PC-3 (cell line): ENCODE measurements around the gene NFAT5. TPM values are rescaled to one million over a fixed set of nuclear protein-coding genes. Genes with fewer than 3 reads are reported as not detected.

Experiments used
- ATAC-seq: fragments of 200-7000 bp; cut with Tn5 transposase; 2 replicates; pipeline ENCODE4 v1.9.1; 2020; ENCODE audit warnings: mild to moderate bottlenecking, moderate library complexity
- BruUV-seq: library from RNA; stranded (reverse); fragments of 400-500 nt; replicated peaks from 2 replicates; lab custom pipeline; 2021; lab: Mats Ljungman, UMichigan
- CTCF ChIA-PET: fragments of 300-600 bp; sonication (Branson Sonifier 250); formaldehyde crosslinking; loops from one replicate; lab custom pipeline; 2022; ENCODE audit warnings: antibody characterized with exemption; lab: Charles Lee
- POLR2A ChIA-PET: fragments of 300-600 bp; sonication (Branson Sonifier 250); formaldehyde crosslinking; loops from one replicate; lab custom pipeline; 2022; ENCODE audit warnings: antibody characterized with exemption; ENCODE audit not compliant: unreplicated experiment; lab: Charles Lee
- DNase-seq: peaks from one replicate; pipeline ENCODE4 v3.0.0-alpha.2; 2015
- H2AFZ ChIP-seq: fragments of 300-600 bp; sonication (generic); 2 replicates; pipeline ENCODE4 v1.6.0; 2016; ENCODE audit warnings: antibody characterized with exemption, low read length
- H3F3A ChIP-seq: fragments of 300-600 bp; sonication (generic); one replicate; pipeline ENCODE4 v1.6.0; 2017; ENCODE audit warnings: antibody characterized with exemption, low read length, control low read depth, mild to moderate bottlenecking; ENCODE audit not compliant: unreplicated experiment
- H3K27ac ChIP-seq: fragments of 300-600 bp; sonication (generic); 2 replicates; pipeline ENCODE4 v1.5.1; 2016; ENCODE audit warnings: mild to moderate bottlenecking, low read length
- H3K27me3 ChIP-seq: fragments of 300-600 bp; sonication (generic); 2 replicates; pipeline ENCODE4 v1.6.1; 2016; ENCODE audit warnings: low read length, mixed read lengths
- H3K36me3 ChIP-seq: fragments of 300-600 bp; sonication (generic); 2 replicates; pipeline ENCODE4 v1.6.1; 2016; ENCODE audit warnings: low read depth, mixed run types, low read length, mixed read lengths
- H3K4me1 ChIP-seq: fragments of 300-600 bp; sonication (generic); 2 replicates; pipeline ENCODE4 v1.5.1; 2016; ENCODE audit warnings: low read length; ENCODE audit not compliant: insufficient read depth
- H3K4me2 ChIP-seq: fragments of 300-600 bp; sonication (generic); 2 replicates; pipeline ENCODE4 v1.6.0; 2016; ENCODE audit warnings: low read length
- H3K4me3 ChIP-seq: fragments of 300-600 bp; sonication (generic); 2 replicates; pipeline ENCODE4 v1.5.1; 2016; ENCODE audit warnings: mild to moderate bottlenecking, low read length, mixed read lengths
- H3K79me2 ChIP-seq: fragments of 300-600 bp; sonication (generic); 2 replicates; pipeline ENCODE4 v1.6.1; 2017; ENCODE audit warnings: low read length, mixed read lengths
- H3K9ac ChIP-seq: fragments of 300-600 bp; sonication (generic); 2 replicates; pipeline ENCODE4 v1.6.0; 2016; ENCODE audit warnings: mild to moderate bottlenecking, low read length
- H3K9me2 ChIP-seq: fragments of 300-600 bp; sonication (generic); replicated peaks from 2 replicates; pipeline ENCODE4 v1.6.1; 2016; ENCODE audit warnings: mixed run types, low read length, mixed read lengths
- H3K9me3 ChIP-seq: fragments of 300-600 bp; sonication (generic); 2 replicates; pipeline ENCODE4 v1.6.1; 2016; ENCODE audit warnings: low read length, mixed read lengths
- H4K20me1 ChIP-seq: fragments of 300-600 bp; sonication (generic); 2 replicates; pipeline ENCODE4 v1.6.1; 2016; ENCODE audit warnings: low read length, mixed read lengths
- CTCF ChIP-seq: fragments of 300-600 bp; sonication (generic); conservative IDR thresholded peaks from 2 replicates; pipeline ENCODE4 v1.5.1; 2017; ENCODE audit warnings: antibody characterized with exemption, low read depth, mild to moderate bottlenecking, low read length
- EZH2 ChIP-seq: fragments of 300-600 bp; sonication (generic); IDR thresholded peaks from one replicate; pipeline ENCODE4 v1.6.1; 2017; ENCODE audit warnings: antibody characterized with exemption, mild to moderate bottlenecking, low read length; ENCODE audit not compliant: unreplicated experiment
- EZH2phosphoT487 ChIP-seq: fragments of 300-600 bp; sonication (generic); IDR thresholded peaks from 2 replicates; pipeline ENCODE4 v1.6.1; 2018; ENCODE audit warnings: mild to moderate bottlenecking, antibody characterized with exemption, low read length, borderline replicate concordance
- intact Hi-C: fragments of 100-400 bp; cut with micrococcal nuclease; formaldehyde crosslinking; loops from 2 replicates; pipeline ENCODE4 v1.9.0; 2023
- total RNA-seq: library from RNA; depleted of rRNA; stranded (reverse); fragments of >200 nt; gene quantifications from 2 replicates; pipeline ENCODE4 v1.2.3, GENCODE V29; 2014

NFAT5 gene
- total RNA-seq, 1 experiment from 2014 or later = 11.4 TPM

- BruUV-seq = no TSS peak
Measured at GRCh38 chr16:69688589-69688988, 122.8 kb downstream of the NFAT5 start.

GRCh38 chr16:69691980-69692911 lies 126.5 kb downstream of the NFAT5 start:
- H3K27ac ChIP-seq = no peak overlapping the region
- no peak for ATAC-seq
- H2AFZ ChIP-seq = no peak overlapping the region
- H3K9me3 ChIP-seq = no peaks in the 10 kb centered on the region
- H3F3A ChIP-seq = no peaks in the 10 kb centered on the region
- no peak overlapping the region for H3K4me2 ChIP-seq
- intact Hi-C loops = no loop called here
- H3K9me2 ChIP-seq = no peaks in the 10 kb centered on the region
- POLR2A ChIA-PET = no interaction called here
- no peaks in the 10 kb centered on the region for H3K79me2 ChIP-seq
- no peak for TF ChIP-seq EZH2
- TF ChIP-seq EZH2phosphoT487 = no peak
- TF ChIP-seq CTCF = no peak
- TSS peak; percentile 10 for BruUV-seq
- H4K20me1 ChIP-seq = no peaks in the 10 kb centered on the region
- H3K4me1 ChIP-seq = no peaks in the 10 kb centered on the region
- CTCF ChIA-PET = no interaction called here
- peaks cover 43% of the 10 kb centered on the region for H3K36me3 ChIP-seq
- H3K9ac ChIP-seq = no peak overlapping the region
- DNase-seq = no peak
- no peaks in the 10 kb centered on the region for H3K27me3 ChIP-seq
- no peak overlapping the region for H3K4me3 ChIP-seq

More at GRCh38 chr16:69688589-69688988, 122.8 kb downstream of the NFAT5 start:
- Histone ChIP-seq H3K9ac (no peak overlapping the region), H3F3A (no peaks in the 10 kb centered on the region), H3K9me3 (no peaks in the 10 kb centered on the region), H3K79me2 (no peaks in the 10 kb centered on the region), H3K4me3 (no peak overlapping the region), H3K36me3 (peaks cover 30% of the 10 kb centered on the region), H2AFZ (no peak overlapping the region), H3K4me2 (no peak overlapping the region), H3K9me2 (no peaks in the 10 kb centered on the region), H4K20me1 (no peaks in the 10 kb centered on the region), H3K27ac (no peak overlapping the region), H3K4me1 (no peaks in the 10 kb centered on the region), H3K27me3 (no peaks in the 10 kb centered on the region)
- ChIA-PET CTCF (no interaction called here), POLR2A (no interaction called here)
- no peak for TF ChIP-seq EZH2
- TF ChIP-seq EZH2phosphoT487 = no peak
- no peak for TF ChIP-seq CTCF
- ATAC-seq (no peak), DNase-seq (no peak)
- intact Hi-C loops = no loop called here

GRCh38 chr16:69693916-69694315 lies 128.2 kb downstream of the NFAT5 start:
- Histone ChIP-seq H3K4me3 (no peak overlapping the region), H3K27me3 (no peaks in the 10 kb centered on the region), H3K79me2 (no peaks in the 10 kb centered on the region), H3K27ac (no peak overlapping the region), H3F3A (no peaks in the 10 kb centered on the region), H3K9ac (no peak overlapping the region), H3K4me1 (no peaks in the 10 kb centered on the region), H3K9me2 (no peaks in the 10 kb centered on the region), H4K20me1 (no peaks in the 10 kb centered on the region), H2AFZ (no peak overlapping the region), H3K9me3 (no peaks in the 10 kb centered on the region), H3K36me3 (peaks cover 46% of the 10 kb centered on the region), H3K4me2 (no peak overlapping the region)
- BruUV-seq = no TSS peak
- intact Hi-C loops = no loop called here
- CTCF ChIA-PET = no interaction called here
- POLR2A ChIA-PET = no interaction called here
- DNase-seq = no peak
- TF ChIP-seq CTCF (no peak), EZH2 (no peak), EZH2phosphoT487 (no peak)
- no peak for ATAC-seq
